ENCODE results near the gene SGCD. TPM values are rescaled to one million over a fixed set of nuclear protein-coding genes. Genes with fewer than 3 reads are reported as not detected.
A peak's percentile ranks its signal among the peaks of the same experiment; 100 is the strongest.

SGCD gene
- total and polyA plus RNA-seq, 4 donors: 12.2 to 129 (median 22.3) TPM

DNA sequence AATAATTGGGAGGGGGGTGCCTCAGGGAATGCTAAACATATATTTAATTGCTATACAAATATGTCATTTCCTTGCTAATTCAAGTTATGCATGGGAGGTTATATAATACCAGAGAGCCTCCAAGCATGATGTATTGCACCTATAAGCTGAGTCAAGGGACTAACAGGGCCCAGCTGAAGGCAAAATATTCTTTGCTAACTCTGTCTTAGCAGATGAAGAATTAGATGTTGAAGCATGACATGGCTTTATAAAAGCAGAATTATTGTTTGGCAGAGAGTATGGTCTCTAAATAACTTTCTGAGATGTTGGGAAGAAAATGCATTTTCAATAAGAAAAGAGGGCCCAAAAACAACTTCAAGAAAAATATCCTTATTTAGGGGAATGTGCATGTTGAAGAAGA lies 60.4 kb downstream of the SGCD start:
- H3K4me3 ChIP-seq (ENCODE audit: low read length in 2 of 2): no peak overlapping the region
- no peak overlapping the region for H3K27ac ChIP-seq (ENCODE audit: low read depth in 1 of 2, low read length in 2 of 2)
- peaks cover 0 to 3% of the 10 kb centered on the region in 2 donors for H3K4me1 ChIP-seq (ENCODE audit: control insufficient read depth in 1 of 2, insufficient read depth in 2 of 2, low read length in 2 of 2)
- intact Hi-C loops (cut with DNase I): no loop called here
- no peaks in the 10 kb centered on the region for H3K27me3 ChIP-seq (ENCODE audit: control insufficient read depth in 1 of 2, insufficient read depth in 2 of 2, low read length in 1 of 2)
- H3K9me3 ChIP-seq (ENCODE audit: control insufficient read depth, low read length): no peaks in the 10 kb centered on the region
- ATAC-seq (ENCODE audit: low FRiP score) (no peak), DNase-seq (no peak)
- no peaks in the 10 kb centered on the region for H3K36me3 ChIP-seq (ENCODE audit: control insufficient read depth in 1 of 2, insufficient read depth in 2 of 2, low read length in 1 of 2)

DNA sequence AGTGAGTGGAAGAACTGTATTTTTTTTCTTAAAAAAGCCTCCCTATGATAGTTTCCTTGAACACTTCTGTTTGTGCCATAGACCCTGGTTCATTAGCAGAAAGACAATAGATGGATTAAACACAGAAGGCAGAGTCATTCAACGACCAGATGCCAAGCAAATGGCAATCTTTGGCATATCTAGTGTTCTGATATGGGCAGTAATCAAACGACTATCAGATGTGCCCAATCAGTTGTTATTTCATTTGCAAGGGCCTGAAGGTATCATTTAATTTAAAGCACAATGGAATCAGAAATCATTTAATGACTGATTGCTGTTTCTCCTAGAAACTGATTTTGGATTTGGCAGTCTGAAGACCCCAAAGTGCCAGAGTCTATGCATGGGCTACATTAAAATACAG lies 61.3 kb downstream of the SGCD start:
- WGBS, 2 donors: 40 to 74% methylated on average over 2 of the region's 2 CpGs
- Histone ChIP-seq H3K4me1 (ENCODE audit: control insufficient read depth in 1 of 2, insufficient read depth in 2 of 2, low read length in 2 of 2) (peaks cover 0 to 3% of the 10 kb centered on the region in 2 donors), H3K36me3 (ENCODE audit: control insufficient read depth in 1 of 2, insufficient read depth in 2 of 2, low read length in 1 of 2) (no peaks in the 10 kb centered on the region), H3K27ac (ENCODE audit: low read depth in 1 of 2, low read length in 2 of 2) (no peak overlapping the region), H3K9me3 (ENCODE audit: control insufficient read depth, low read length) (no peaks in the 10 kb centered on the region), H3K27me3 (ENCODE audit: control insufficient read depth in 1 of 2, insufficient read depth in 2 of 2, low read length in 1 of 2) (no peaks in the 10 kb centered on the region), H3K4me3 (ENCODE audit: low read length in 2 of 2) (no peak overlapping the region)
- intact Hi-C loops (cut with DNase I): no loop called here
- no peak for DNase-seq
- ATAC-seq (ENCODE audit: low FRiP score): no peak

DNA sequence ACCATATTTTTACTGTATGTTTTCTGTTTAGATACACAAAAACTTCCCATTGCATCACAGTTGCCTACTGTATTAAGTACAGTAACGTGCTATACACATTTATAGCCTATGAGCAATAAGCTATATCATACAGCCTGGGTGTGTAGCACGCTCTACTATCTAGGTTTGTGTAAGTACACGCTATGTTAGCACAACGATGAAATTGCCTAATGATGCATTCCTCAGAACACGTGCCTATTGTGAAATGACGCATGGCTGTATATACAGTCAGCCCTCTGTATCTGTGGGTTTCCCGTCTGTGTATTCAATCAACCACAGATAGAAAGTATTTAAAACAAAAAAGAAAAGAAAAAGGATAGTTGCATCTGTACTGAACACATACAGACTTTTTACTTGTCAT lies 64.2 kb downstream of the SGCD start:
- 84 to 87% methylated on average over 7 of the region's 7 CpGs for WGBS, 2 donors
- peaks cover 0 to 7% of the 10 kb centered on the region in 2 donors for H3K4me1 ChIP-seq (ENCODE audit: control insufficient read depth in 1 of 2, insufficient read depth in 2 of 2, low read length in 2 of 2)
- intact Hi-C loops (cut with DNase I): no loop called here
- no peak overlapping the region for H3K4me3 ChIP-seq (ENCODE audit: low read length in 2 of 2)
- H3K9me3 ChIP-seq (ENCODE audit: control insufficient read depth, low read length): peaks cover 2% of the 10 kb centered on the region
- no peak for ATAC-seq (ENCODE audit: low FRiP score)
- H3K27me3 ChIP-seq (ENCODE audit: control insufficient read depth in 1 of 2, insufficient read depth in 2 of 2, low read length in 1 of 2): no peaks in the 10 kb centered on the region
- no peak overlapping the region for H3K27ac ChIP-seq (ENCODE audit: low read depth in 1 of 2, low read length in 2 of 2)
- no peaks in the 10 kb centered on the region for H3K36me3 ChIP-seq (ENCODE audit: control insufficient read depth in 1 of 2, insufficient read depth in 2 of 2, low read length in 1 of 2)
- no peak for DNase-seq

- H3K27me3 ChIP-seq (ENCODE audit: control insufficient read depth in 1 of 2, insufficient read depth in 2 of 2, low read length in 1 of 2): no peaks in the 10 kb centered on the region
- intact Hi-C loops (cut with DNase I): no loop called here
- H3K4me1 ChIP-seq (ENCODE audit: control insufficient read depth in 1 of 2, insufficient read depth in 2 of 2, low read length in 2 of 2): peaks cover 2 to 15% of the 10 kb centered on the region in 2 donors
- 92 to 98% methylated on average over 1 of the region's 1 CpG for WGBS, 2 donors
- no peaks in the 10 kb centered on the region for H3K36me3 ChIP-seq (ENCODE audit: control insufficient read depth in 1 of 2, insufficient read depth in 2 of 2, low read length in 1 of 2)
- DNase-seq (no peak), ATAC-seq (ENCODE audit: low FRiP score) (peak; percentile 57)
- H3K4me3 ChIP-seq (ENCODE audit: low read length in 2 of 2): no peak overlapping the region
- peaks cover 2% of the 10 kb centered on the region for H3K9me3 ChIP-seq (ENCODE audit: control insufficient read depth, low read length)
- no peak overlapping the region for H3K27ac ChIP-seq (ENCODE audit: low read depth in 1 of 2, low read length in 2 of 2)
Observed at GRCh38 chr5:156393980-156394379, 67.0 kb downstream of the SGCD start.

GRCh38 chr5:156394642-156395305 lies 67.8 kb downstream of the SGCD start:
- Histone ChIP-seq H3K4me1 (ENCODE audit: control insufficient read depth in 1 of 2, insufficient read depth in 2 of 2, low read length in 2 of 2) (peaks cover 2 to 12% of the 10 kb centered on the region in 2 donors), H3K9me3 (ENCODE audit: control insufficient read depth, low read length) (peaks cover 2% of the 10 kb centered on the region), H3K4me3 (ENCODE audit: low read length in 2 of 2) (no peak overlapping the region), H3K27ac (ENCODE audit: low read depth in 1 of 2, low read length in 2 of 2) (peak overlapping the region in 1 of 2 donors; percentile 28), H3K36me3 (ENCODE audit: control insufficient read depth in 1 of 2, insufficient read depth in 2 of 2, low read length in 1 of 2) (no peaks in the 10 kb centered on the region), H3K27me3 (ENCODE audit: control insufficient read depth in 1 of 2, insufficient read depth in 2 of 2, low read length in 1 of 2) (no peaks in the 10 kb centered on the region)
- DNase-seq (no peak), ATAC-seq (ENCODE audit: low FRiP score) (peak; percentile 74)
- WGBS, 2 donors: 58 to 68% methylated on average over 6 of the region's 6 CpGs
- intact Hi-C loops (cut with DNase I): no loop called here

GRCh38 chr5:156395306-156395675 lies 68.3 kb downstream of the SGCD start:
- Histone ChIP-seq H3K9me3 (ENCODE audit: control insufficient read depth, low read length) (peaks cover 2% of the 10 kb centered on the region), H3K27me3 (ENCODE audit: control insufficient read depth in 1 of 2, insufficient read depth in 2 of 2, low read length in 1 of 2) (no peaks in the 10 kb centered on the region), H3K4me3 (ENCODE audit: low read length in 2 of 2) (no peak overlapping the region), H3K36me3 (ENCODE audit: control insufficient read depth in 1 of 2, insufficient read depth in 2 of 2, low read length in 1 of 2) (no peaks in the 10 kb centered on the region), H3K4me1 (ENCODE audit: control insufficient read depth in 1 of 2, insufficient read depth in 2 of 2, low read length in 2 of 2) (peaks cover 2 to 12% of the 10 kb centered on the region in 2 donors), H3K27ac (ENCODE audit: low read depth in 1 of 2, low read length in 2 of 2) (no peak overlapping the region)
- intact Hi-C loops (cut with DNase I): no loop called here
- DNase-seq (no peak), ATAC-seq (ENCODE audit: low FRiP score) (no peak)
- 44 to 66% methylated on average over 2 of the region's 2 CpGs for WGBS, 2 donors

DNA sequence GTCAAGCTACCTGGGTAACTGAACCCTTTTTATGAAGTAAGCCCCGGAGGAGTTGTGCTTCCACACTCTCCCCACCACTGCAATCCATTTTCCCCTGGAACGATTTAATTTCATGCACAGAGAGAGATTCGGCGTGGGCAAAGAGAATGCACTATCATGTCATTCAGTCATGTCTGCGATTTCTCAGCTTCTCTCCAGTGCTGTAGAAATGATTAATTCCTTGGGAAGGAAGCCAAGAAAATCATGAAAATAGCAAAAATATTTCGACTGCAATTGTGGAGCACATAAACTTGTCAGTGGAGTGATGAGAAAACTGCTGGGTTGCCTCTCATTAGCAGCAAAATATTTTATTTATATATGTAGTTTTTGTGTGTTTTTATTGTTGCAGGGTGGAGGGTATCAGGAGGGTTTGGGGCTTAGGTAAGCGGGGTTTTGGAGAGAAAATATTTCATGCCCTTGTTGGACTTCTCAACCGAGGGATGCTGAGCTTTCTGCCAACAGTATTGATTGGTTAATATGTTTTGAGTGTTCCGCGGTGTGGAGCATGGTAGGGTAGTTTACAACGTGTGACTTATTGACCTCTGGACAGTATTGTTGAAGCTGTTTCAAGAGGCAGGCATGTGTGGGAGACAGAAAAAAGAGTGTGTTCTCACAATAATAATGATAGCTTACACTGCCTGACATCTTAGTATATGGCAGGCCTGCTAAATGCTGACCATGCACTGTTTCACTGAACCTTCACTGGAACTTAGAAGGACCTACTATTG lies 69.3 kb downstream of the SGCD start:
- 15% methylated on average over 11 of the region's 11 CpGs for WGBS, 2 donors
- no peaks in the 10 kb centered on the region for H3K36me3 ChIP-seq (ENCODE audit: control insufficient read depth in 1 of 2, insufficient read depth in 2 of 2, low read length in 1 of 2)
- H3K27ac ChIP-seq (ENCODE audit: low read depth in 1 of 2, low read length in 2 of 2): no peak overlapping the region
- no peaks in the 10 kb centered on the region for H3K27me3 ChIP-seq (ENCODE audit: control insufficient read depth in 1 of 2, insufficient read depth in 2 of 2, low read length in 1 of 2)
- H3K4me3 ChIP-seq (ENCODE audit: low read length in 2 of 2): no peak overlapping the region
- DNase-seq (no peak), ATAC-seq (ENCODE audit: low FRiP score) (no peak)
- peaks cover 2% of the 10 kb centered on the region for H3K9me3 ChIP-seq (ENCODE audit: control insufficient read depth, low read length)
- intact Hi-C loops (cut with DNase I): no loop called here
- peaks cover 2 to 12% of the 10 kb centered on the region in 2 donors for H3K4me1 ChIP-seq (ENCODE audit: control insufficient read depth in 1 of 2, insufficient read depth in 2 of 2, low read length in 2 of 2)

GRCh38 chr5:156396830-156397081 lies 69.8 kb downstream of the SGCD start:
- no peak overlapping the region for H3K4me3 ChIP-seq (ENCODE audit: low read length in 2 of 2)
- DNase-seq (no peak), ATAC-seq (ENCODE audit: low FRiP score) (no peak)
- H3K27ac ChIP-seq (ENCODE audit: low read depth in 1 of 2, low read length in 2 of 2): no peak overlapping the region
- 53 to 54% methylated on average over 2 of the region's 2 CpGs for WGBS, 2 donors
- H3K9me3 ChIP-seq (ENCODE audit: control insufficient read depth, low read length): peaks cover 2% of the 10 kb centered on the region
- peaks cover 2 to 12% of the 10 kb centered on the region in 2 donors for H3K4me1 ChIP-seq (ENCODE audit: control insufficient read depth in 1 of 2, insufficient read depth in 2 of 2, low read length in 2 of 2)
- H3K27me3 ChIP-seq (ENCODE audit: control insufficient read depth in 1 of 2, insufficient read depth in 2 of 2, low read length in 1 of 2): no peaks in the 10 kb centered on the region
- intact Hi-C loops (cut with DNase I): no loop called here
- no peaks in the 10 kb centered on the region for H3K36me3 ChIP-seq (ENCODE audit: control insufficient read depth in 1 of 2, insufficient read depth in 2 of 2, low read length in 1 of 2)

GRCh38 chr5:156399323-156399722 lies 72.4 kb downstream of the SGCD start:
- Histone ChIP-seq H3K27me3 (ENCODE audit: control insufficient read depth in 1 of 2, insufficient read depth in 2 of 2, low read length in 1 of 2) (no peaks in the 10 kb centered on the region), H3K27ac (ENCODE audit: low read depth in 1 of 2, low read length in 2 of 2) (no peak overlapping the region), H3K4me1 (ENCODE audit: control insufficient read depth in 1 of 2, insufficient read depth in 2 of 2, low read length in 2 of 2) (peaks cover 2 to 12% of the 10 kb centered on the region in 2 donors), H3K9me3 (ENCODE audit: control insufficient read depth, low read length) (no peaks in the 10 kb centered on the region), H3K4me3 (ENCODE audit: low read length in 2 of 2) (no peak overlapping the region), H3K36me3 (ENCODE audit: control insufficient read depth in 1 of 2, insufficient read depth in 2 of 2, low read length in 1 of 2) (no peaks in the 10 kb centered on the region)
- DNase-seq: no peak
- 89 to 99% methylated on average over 2 of the region's 2 CpGs for WGBS, 2 donors
- intact Hi-C loops (cut with DNase I): no loop called here
- no peak for ATAC-seq (ENCODE audit: low FRiP score)
